Thoracic aorta (tissue), 2 donors: Measurements from ENCODE around the gene PIGW. TPM values are rescaled to one million over a fixed set of nuclear protein-coding genes. Genes with fewer than 3 reads are reported as not detected.

ENCODE experiments used
- ATAC-seq: fragments of 150-250 bp; one replicate; pipeline ENCODE4 v1.8.0; 2017; ENCODE audit warnings: low read depth; ENCODE audit not compliant: insufficient number of reproducible peaks, low FRiP score
- DNase-seq: peaks from one replicate; pipeline ENCODE4 v3.0.0-alpha.2; 2020; ENCODE audit warnings: low spot score
- H3K27ac ChIP-seq, 2 donors: fragments of 200-600 bp; sonication (generic); 1 replicate in 1 of 2; 2 replicates in 1 of 2; pipeline ENCODE4 v1.5.1; 2016; ENCODE audit warnings: mild to moderate bottlenecking in 2 of 2, moderate library complexity in 2 of 2
- H3K27me3 ChIP-seq: fragments of 200-600 bp; sonication (generic); replicated peaks from 2 replicates; pipeline ENCODE4 v1.6.0; 2016; ENCODE audit warnings: mild to moderate bottlenecking; ENCODE audit not compliant: insufficient read depth
- H3K36me3 ChIP-seq: fragments of 200-600 bp; sonication (generic); one replicate; pipeline ENCODE4 v1.5.1; 2016
- H3K4me1 ChIP-seq, 2 donors: fragments of 200-600 bp; sonication (generic); 1 replicate in 1 of 2; 2 replicates in 1 of 2; pipeline versions ENCODE4 v1.5.1 to v1.6.0; 2016; ENCODE audit warnings: low read depth in 2 of 2, mild to moderate bottlenecking in 1 of 2; ENCODE audit not compliant: control insufficient read depth in 1 of 2
- H3K4me3 ChIP-seq: fragments of 200-600 bp; sonication (generic); 2 replicates; pipeline ENCODE4 v1.5.1; 2016; ENCODE audit warnings: mild to moderate bottlenecking
- H3K9me3 ChIP-seq: fragments of 200-600 bp; sonication (generic); 2 replicates; pipeline ENCODE4 v1.5.1; 2016
- total RNA-seq, 2 donors: library from RNA; depleted of rRNA; stranded (reverse); fragments of >200 nt; gene quantifications; one replicate each; pipeline versions ENCODE4 v1.1.0 to v1.2.3, GENCODE V29; 2016
- TF ChIP-seq, protein P1 (sequence below): fragments of 200-600 bp; sonication (generic); IDR thresholded peaks from one replicate; pipeline ENCODE4 v1.5.1; 2019; ENCODE audit warnings: antibody characterized with exemption

PIGW gene
- total RNA-seq, 2 donors from 2014 or later = 1.8 to 10.7 TPM

DNA sequence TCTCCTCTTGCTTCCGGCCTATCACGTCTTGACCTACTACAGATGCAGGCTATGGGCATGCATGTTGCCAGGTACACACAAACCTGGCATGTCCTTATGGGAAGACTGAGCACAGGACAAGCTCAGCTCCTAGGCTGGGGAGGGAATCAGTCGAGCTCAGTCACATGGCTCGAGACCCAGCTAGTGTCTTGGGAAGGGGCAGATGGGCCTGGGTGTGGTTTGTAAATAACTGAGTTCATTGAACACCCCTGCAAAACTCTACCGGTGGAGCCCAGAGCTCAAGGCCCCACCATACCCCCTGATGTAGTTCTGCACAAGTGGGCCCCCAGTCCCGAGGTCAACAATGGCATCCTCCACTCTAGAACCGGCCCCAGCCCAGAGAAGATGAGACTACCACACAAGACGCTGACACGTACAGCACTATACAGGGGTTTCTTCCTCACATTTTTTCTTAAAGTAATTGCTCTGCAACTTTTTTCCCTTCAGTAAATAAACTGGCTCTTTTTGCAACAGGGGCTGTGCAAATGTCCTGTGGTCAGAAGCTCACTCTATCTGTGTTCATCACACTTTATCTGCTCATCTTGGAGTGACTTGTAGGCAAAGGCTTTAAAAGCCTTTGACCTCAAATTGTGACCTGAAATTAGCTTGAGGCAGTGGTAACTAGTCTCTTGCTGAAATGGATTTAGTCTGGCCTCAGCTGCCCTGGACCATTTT lies 25.4 kb upstream of the PIGW start:
- Histone ChIP-seq H3K4me3 (no peak overlapping the region), H3K36me3 (peaks cover 28% of the 10 kb centered on the region), H3K4me1 (no peaks in the 10 kb centered on the region), H3K27ac (no peak overlapping the region), H3K9me3 (no peaks in the 10 kb centered on the region), H3K27me3 (no peaks in the 10 kb centered on the region)
- TF ChIP-seq, protein P1, sequence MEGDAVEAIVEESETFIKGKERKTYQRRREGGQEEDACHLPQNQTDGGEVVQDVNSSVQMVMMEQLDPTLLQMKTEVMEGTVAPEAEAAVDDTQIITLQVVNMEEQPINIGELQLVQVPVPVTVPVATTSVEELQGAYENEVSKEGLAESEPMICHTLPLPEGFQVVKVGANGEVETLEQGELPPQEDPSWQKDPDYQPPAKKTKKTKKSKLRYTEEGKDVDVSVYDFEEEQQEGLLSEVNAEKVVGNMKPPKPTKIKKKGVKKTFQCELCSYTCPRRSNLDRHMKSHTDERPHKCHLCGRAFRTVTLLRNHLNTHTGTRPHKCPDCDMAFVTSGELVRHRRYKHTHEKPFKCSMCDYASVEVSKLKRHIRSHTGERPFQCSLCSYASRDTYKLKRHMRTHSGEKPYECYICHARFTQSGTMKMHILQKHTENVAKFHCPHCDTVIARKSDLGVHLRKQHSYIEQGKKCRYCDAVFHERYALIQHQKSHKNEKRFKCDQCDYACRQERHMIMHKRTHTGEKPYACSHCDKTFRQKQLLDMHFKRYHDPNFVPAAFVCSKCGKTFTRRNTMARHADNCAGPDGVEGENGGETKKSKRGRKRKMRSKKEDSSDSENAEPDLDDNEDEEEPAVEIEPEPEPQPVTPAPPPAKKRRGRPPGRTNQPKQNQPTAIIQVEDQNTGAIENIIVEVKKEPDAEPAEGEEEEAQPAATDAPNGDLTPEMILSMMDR = no peak
- ATAC-seq = no peak
- no peak for DNase-seq

DNA sequence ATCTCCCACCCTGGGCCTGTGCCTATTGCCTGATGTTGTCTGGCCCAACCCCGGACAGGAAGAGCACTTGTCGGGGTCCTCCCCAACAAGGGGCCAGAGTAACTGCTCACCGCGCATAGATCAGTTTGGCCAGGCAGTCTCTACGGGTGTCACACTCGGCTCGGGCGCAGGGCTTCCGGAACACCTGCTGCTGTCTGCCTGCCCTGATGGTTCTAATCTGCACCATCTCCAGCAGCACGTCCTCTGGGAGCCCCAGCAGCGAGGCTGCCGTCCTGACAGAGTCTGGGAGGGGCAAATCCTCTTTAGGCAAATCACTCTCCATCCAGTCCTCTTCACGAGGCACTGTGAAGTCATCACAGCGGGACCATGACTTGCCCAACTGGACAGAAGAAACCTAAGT lies 24.2 kb upstream of the PIGW start:
- no peaks in the 10 kb centered on the region for H3K4me1 ChIP-seq
- TF ChIP-seq, protein P1 = no peak
- H3K4me3 ChIP-seq = no peak overlapping the region
- H3K27ac ChIP-seq = no peak overlapping the region
- H3K27me3 ChIP-seq = no peaks in the 10 kb centered on the region
- ATAC-seq = no peak
- no peak for DNase-seq
- peaks cover 24% of the 10 kb centered on the region for H3K36me3 ChIP-seq
- H3K9me3 ChIP-seq = no peaks in the 10 kb centered on the region

DNA sequence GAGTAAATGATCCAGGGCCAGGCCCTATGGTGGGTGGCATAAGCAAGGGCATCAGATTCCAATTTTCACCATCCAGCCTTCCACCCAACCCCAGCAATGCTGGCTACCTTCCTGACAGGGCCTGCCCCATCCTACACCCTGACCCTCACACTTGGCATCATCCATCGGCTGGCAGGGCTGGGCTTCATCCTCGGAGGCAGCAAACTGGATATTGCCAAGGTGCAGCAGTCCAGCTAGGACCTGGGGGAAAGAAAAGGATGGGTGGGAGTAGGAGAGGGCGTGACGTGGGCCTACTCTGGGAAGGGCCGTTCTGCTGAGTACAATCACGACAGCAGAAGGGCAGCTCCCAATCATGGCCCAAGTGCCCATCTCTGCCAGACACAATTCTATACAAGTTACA lies 23.6 kb upstream of the PIGW start:
- no peak for ATAC-seq
- no peaks in the 10 kb centered on the region for H3K9me3 ChIP-seq
- TF ChIP-seq, protein P1 = no peak
- H3K27me3 ChIP-seq = no peaks in the 10 kb centered on the region
- no peak overlapping the region for H3K4me3 ChIP-seq
- DNase-seq = no peak
- H3K36me3 ChIP-seq = peaks cover 23% of the 10 kb centered on the region
- no peaks in the 10 kb centered on the region for H3K4me1 ChIP-seq
- H3K27ac ChIP-seq = no peak overlapping the region

DNA sequence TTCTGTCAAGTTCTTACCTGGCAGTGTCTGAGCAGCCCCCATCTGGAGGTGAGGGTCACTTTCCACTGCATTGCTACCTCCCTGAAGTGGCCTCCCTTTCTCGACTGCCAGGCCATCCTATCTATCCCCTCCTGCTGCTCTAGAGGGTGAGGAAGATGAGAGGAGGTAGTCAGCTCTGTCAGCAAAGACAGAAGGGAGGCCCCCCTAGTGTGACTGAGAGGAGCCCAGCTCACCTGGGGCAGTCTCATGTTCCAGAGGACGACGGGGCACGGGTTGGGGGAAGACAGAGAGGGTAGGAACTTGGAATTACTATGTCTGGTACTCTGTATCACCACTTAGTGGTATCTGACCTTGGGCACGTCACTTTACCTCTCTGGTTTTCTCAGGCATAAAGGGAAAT lies 22.1 kb upstream of the PIGW start:
- Histone ChIP-seq H3K27me3 (no peaks in the 10 kb centered on the region), H3K9me3 (no peaks in the 10 kb centered on the region), H3K4me3 (no peak overlapping the region), H3K36me3 (peaks cover 18% of the 10 kb centered on the region), H3K27ac (no peak overlapping the region), H3K4me1 (no peaks in the 10 kb centered on the region)
- TF ChIP-seq, protein P1 = no peak
- ATAC-seq = no peak
- no peak for DNase-seq

DNA sequence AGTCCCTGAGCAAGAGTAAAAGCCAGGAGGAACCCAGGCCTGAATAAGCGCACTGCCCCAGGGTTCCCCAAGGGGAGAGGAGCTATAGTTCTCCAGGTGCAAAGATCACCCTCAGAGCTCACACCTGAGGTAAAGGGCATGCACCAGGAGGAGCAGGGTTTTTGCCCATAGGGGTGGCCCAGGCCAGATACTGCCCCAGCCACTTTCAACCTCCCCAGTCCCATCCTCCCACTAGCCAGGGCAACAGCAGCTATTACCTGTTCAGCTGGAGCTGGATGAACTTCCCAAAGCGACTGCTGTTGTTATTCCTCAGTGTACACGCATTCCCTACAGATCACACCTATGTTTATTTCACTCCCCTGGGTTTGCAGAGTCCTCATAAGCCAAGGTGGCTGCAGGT lies 19.9 kb upstream of the PIGW start:
- Histone ChIP-seq H3K4me1 (no peaks in the 10 kb centered on the region), H3K27ac (no peak overlapping the region), H3K36me3 (peaks cover 7% of the 10 kb centered on the region), H3K9me3 (no peaks in the 10 kb centered on the region), H3K4me3 (no peak overlapping the region), H3K27me3 (no peaks in the 10 kb centered on the region)
- TF ChIP-seq, protein P1 = no peak
- no peak for ATAC-seq
- no peak for DNase-seq
